ENCODE data around the gene TNFRSF1B. TPM values are rescaled to one million over a fixed set of nuclear protein-coding genes. Genes with fewer than 3 reads are reported as not detected.

Gene TNFRSF1B
- total RNA-seq, 1 experiment from 2014 or later = 0.61 TPM

DNA sequence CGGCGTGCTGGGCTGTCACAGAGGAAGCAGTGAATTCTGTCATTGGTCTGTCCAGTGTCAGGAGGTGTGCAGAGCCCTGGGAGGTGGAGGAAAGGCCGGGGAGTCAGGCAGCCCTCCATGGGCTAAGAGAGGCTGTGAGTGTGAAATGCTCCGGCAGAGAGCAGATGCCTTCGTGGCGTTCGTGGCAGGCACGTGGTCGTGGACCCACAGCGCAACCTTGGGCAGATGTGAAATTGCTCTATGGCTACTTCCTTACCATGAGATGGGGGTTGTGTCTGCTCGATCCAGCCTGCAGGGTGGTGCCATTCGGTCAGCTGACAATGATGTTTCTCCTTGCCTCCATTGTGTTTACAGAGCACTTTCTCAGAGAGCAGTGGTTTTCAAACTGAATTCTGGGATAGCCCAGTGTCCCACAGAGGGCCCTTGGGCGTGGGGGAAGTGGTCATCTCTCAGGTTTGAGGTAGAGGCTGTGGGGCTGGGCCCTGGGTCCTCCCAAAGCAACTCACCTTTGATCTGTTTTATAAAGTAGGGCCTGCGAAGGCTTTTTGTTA is 27.9 kb downstream of the TNFRSF1B start:
- Histone ChIP-seq H3K27me3 (ENCODE audit: insufficient read depth, low read length) (no peaks in the 10 kb centered on the region), H3K9ac (ENCODE audit: low read length) (no peak overlapping the region), H3K79me2 (ENCODE audit: insufficient read depth, low read length) (no peaks in the 10 kb centered on the region), H2AFZ (ENCODE audit: low read depth, low read length, poor library complexity, severe bottlenecking) (no peak overlapping the region), H3K4me3 (replicated peaks in 1 of 2; ENCODE audit: low read depth in 1 of 2, low read length in 2 of 2) (no peak overlapping the region), H4K20me1 (ENCODE audit: insufficient read depth) (no peaks in the 10 kb centered on the region), H3K9me2 (ENCODE audit: insufficient read depth) (no peaks in the 10 kb centered on the region), H3K4me2 (ENCODE audit: low read length) (no peak overlapping the region), H3K9me3 (ENCODE audit: control insufficient read depth in 1 of 2, insufficient read depth in 1 of 2, low read depth in 1 of 2, low read length in 2 of 2) (no peaks in the 10 kb centered on the region), H3K36me3 (ENCODE audit: control insufficient read depth in 1 of 2, insufficient read depth in 2 of 2, low read length in 2 of 2) (no peaks in the 10 kb centered on the region), H3K27ac (ENCODE audit: low read depth, low read length) (no peak overlapping the region), H3K4me1 (ENCODE audit: control insufficient read depth in 1 of 2, insufficient read depth in 2 of 2, low read length in 2 of 2) (peaks cover 0 to 4% of the 10 kb centered on the region in 2 experiments; a peak in 1 of 4 replicates)
- intact Hi-C loops (cut with micrococcal nuclease) = no loop called here
- BruUV-seq (replicated peaks) = no TSS peak
- ChIA-PET POLR2A (no interaction called here), CTCF (no interaction called here), RAD21 (ENCODE audit: low non-redundant PET in 1 of 2, low total read pairs in 2 of 2, uncharacterized antibody in 2 of 2, unreplicated experiment in 2 of 2) (no interaction called here)
- TF ChIP-seq, protein P1, sequence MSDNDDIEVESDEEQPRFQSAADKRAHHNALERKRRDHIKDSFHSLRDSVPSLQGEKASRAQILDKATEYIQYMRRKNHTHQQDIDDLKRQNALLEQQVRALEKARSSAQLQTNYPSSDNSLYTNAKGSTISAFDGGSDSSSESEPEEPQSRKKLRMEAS (IDR thresholded peaks at IDR 0.05) = no peak
- TF ChIP-seq POLR2A (IDR thresholded peaks at IDR 0.05; ENCODE audit: borderline replicate concordance, extremely low read depth, insufficient read depth, insufficient read length) (no peak), ZFX (IDR thresholded peaks at IDR 0.05) (no peak)
- no peak for ATAC-seq
- DNase-seq (ENCODE audit: low read depth, low spot score) = no peak

DNA sequence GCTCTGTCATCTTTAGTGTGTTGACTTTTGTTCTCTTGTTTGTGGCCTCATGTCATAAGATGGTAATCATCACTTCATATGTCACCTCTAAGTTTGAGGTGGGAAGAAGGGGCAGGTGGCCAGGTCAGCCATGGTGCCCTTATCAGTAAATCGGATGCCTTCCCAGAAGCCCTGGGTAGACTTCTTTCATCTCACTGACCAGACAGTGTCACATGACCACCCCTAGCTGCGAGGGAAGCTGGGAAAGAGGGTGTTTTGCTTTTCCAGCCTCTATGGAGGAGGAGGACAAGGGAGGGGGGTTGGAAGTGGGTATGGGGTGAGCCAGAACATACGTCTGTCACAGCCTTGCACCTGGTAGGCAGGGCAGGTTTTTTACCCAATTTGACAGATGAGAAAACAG is 28.6 kb downstream of the TNFRSF1B start:
- Histone ChIP-seq H3K79me2 (ENCODE audit: insufficient read depth, low read length) (no peaks in the 10 kb centered on the region), H2AFZ (ENCODE audit: low read depth, low read length, poor library complexity, severe bottlenecking) (no peak overlapping the region), H3K36me3 (ENCODE audit: control insufficient read depth in 1 of 2, insufficient read depth in 2 of 2, low read length in 2 of 2) (no peaks in the 10 kb centered on the region), H3K27me3 (ENCODE audit: insufficient read depth, low read length) (no peaks in the 10 kb centered on the region), H4K20me1 (ENCODE audit: insufficient read depth) (no peaks in the 10 kb centered on the region), H3K27ac (ENCODE audit: low read depth, low read length) (no peak overlapping the region), H3K4me3 (replicated peaks in 1 of 2; ENCODE audit: low read depth in 1 of 2, low read length in 2 of 2) (no peak overlapping the region), H3K4me2 (ENCODE audit: low read length) (no peak overlapping the region), H3K9me3 (ENCODE audit: control insufficient read depth in 1 of 2, insufficient read depth in 1 of 2, low read depth in 1 of 2, low read length in 2 of 2) (no peaks in the 10 kb centered on the region), H3K9me2 (ENCODE audit: insufficient read depth) (no peaks in the 10 kb centered on the region), H3K4me1 (ENCODE audit: control insufficient read depth in 1 of 2, insufficient read depth in 2 of 2, low read length in 2 of 2) (peaks cover 0 to 4% of the 10 kb centered on the region in 2 experiments; a peak in 1 of 4 replicates), H3K9ac (ENCODE audit: low read length) (no peak overlapping the region)
- intact Hi-C loops (cut with micrococcal nuclease) = no loop called here
- no TSS peak for BruUV-seq (replicated peaks)
- ChIA-PET CTCF (interaction anchor here (1.5 to 3.2 kb wide), 2 partner anchors 13 to 70 kb away, joined by 5 to 33 read pairs; no protein-coding TSS in a partner anchor), POLR2A (no interaction called here), RAD21 (ENCODE audit: low non-redundant PET in 1 of 2, low total read pairs in 2 of 2, uncharacterized antibody in 2 of 2, unreplicated experiment in 2 of 2) (no interaction called here)
- DNase-seq (ENCODE audit: low read depth, low spot score) = no peak
- TF ChIP-seq, protein P2, sequence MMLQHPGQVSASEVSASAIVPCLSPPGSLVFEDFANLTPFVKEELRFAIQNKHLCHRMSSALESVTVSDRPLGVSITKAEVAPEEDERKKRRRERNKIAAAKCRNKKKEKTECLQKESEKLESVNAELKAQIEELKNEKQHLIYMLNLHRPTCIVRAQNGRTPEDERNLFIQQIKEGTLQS (IDR thresholded peaks at IDR 0.05) = no peak
- no peak for TF ChIP-seq YY1 (IDR thresholded peaks at IDR 0.05; ENCODE audit: extremely low read depth, insufficient replicate concordance, low read depth, low read length)
- peak; percentile 24 for TF ChIP-seq TCF7L2 (IDR thresholded peaks at IDR 0.05; ENCODE audit: borderline replicate concordance, extremely low read depth, insufficient read depth, insufficient read length)
- no peak for TF ChIP-seq POLR2AphosphoS5 (IDR thresholded peaks at IDR 0.05; ENCODE audit: low read depth, low read length)
- no peak for ATAC-seq
